ENCODE data around the gene CTNNA2. TPM values are rescaled to one million over a fixed set of nuclear protein-coding genes. Genes with fewer than 3 reads are reported as not detected.
"Not testable (repeated sequence)": the region's sequence is repeated elsewhere in the genome, so short reads cannot be mapped to it uniquely, and the experiment has no call there.

CTNNA2 gene
- total RNA-seq, 2 donors from 2014 or later: not detected

GRCh38 chr2:80199504-80199903 lies 686.7 kb downstream of the CTNNA2 start:
- no peak overlapping the region for H3K27ac Mint-ChIP-seq
- H3K9me3 Mint-ChIP-seq: peaks cover 20% of the 10 kb centered on the region
- no peak overlapping the region for H3K4me3 Mint-ChIP-seq
- H3K36me3 Mint-ChIP-seq (ENCODE audit: low read depth): no peaks in the 10 kb centered on the region
- no peaks in the 10 kb centered on the region for H3K4me1 Mint-ChIP-seq
- no peaks in the 10 kb centered on the region for H3K27me3 Mint-ChIP-seq
- no peak for ATAC-seq (replicated peaks)

GRCh38 chr2:80203929-80204328 lies 691.1 kb downstream of the CTNNA2 start:
- H3K36me3 Mint-ChIP-seq (ENCODE audit: low read depth); H3K27ac Mint-ChIP-seq; ATAC-seq (replicated peaks); H3K4me1 Mint-ChIP-seq; H3K27me3 Mint-ChIP-seq; H3K4me3 Mint-ChIP-seq: not testable (repeated sequence)
- peaks cover 24% of the 10 kb centered on the region for H3K9me3 Mint-ChIP-seq

GRCh38 chr2:80205498-80205897 lies 692.6 kb downstream of the CTNNA2 start:
- H3K27me3 Mint-ChIP-seq: no peaks in the 10 kb centered on the region
- H3K36me3 Mint-ChIP-seq (ENCODE audit: low read depth): no peaks in the 10 kb centered on the region
- no peak overlapping the region for H3K27ac Mint-ChIP-seq
- H3K4me1 Mint-ChIP-seq: no peaks in the 10 kb centered on the region
- ATAC-seq (replicated peaks): no peak
- H3K9me3 Mint-ChIP-seq: peaks cover 20% of the 10 kb centered on the region
- no peak overlapping the region for H3K4me3 Mint-ChIP-seq

- Mint-ChIP-seq H3K4me3 (no peak overlapping the region), H3K27ac (no peak overlapping the region), H3K36me3 (ENCODE audit: low read depth) (no peaks in the 10 kb centered on the region), H3K4me1 (no peaks in the 10 kb centered on the region), H3K27me3 (no peaks in the 10 kb centered on the region), H3K9me3 (peaks cover 9% of the 10 kb centered on the region)
- ATAC-seq (replicated peaks): no peak
Measured at GRCh38 chr2:80209458-80209857, 696.6 kb downstream of the CTNNA2 start.

GRCh38 chr2:80217446-80217845 lies 704.6 kb downstream of the CTNNA2 start:
- no peak overlapping the region for H3K4me3 Mint-ChIP-seq
- H3K4me1 Mint-ChIP-seq: no peaks in the 10 kb centered on the region
- H3K9me3 Mint-ChIP-seq: peaks cover 11% of the 10 kb centered on the region
- ATAC-seq (replicated peaks): no peak
- H3K27me3 Mint-ChIP-seq: no peaks in the 10 kb centered on the region
- H3K27ac Mint-ChIP-seq: no peak overlapping the region
- no peaks in the 10 kb centered on the region for H3K36me3 Mint-ChIP-seq (ENCODE audit: low read depth)

- no peaks in the 10 kb centered on the region for H3K4me1 Mint-ChIP-seq
- H3K9me3 Mint-ChIP-seq: peaks cover 10% of the 10 kb centered on the region
- no peaks in the 10 kb centered on the region for H3K27me3 Mint-ChIP-seq
- H3K36me3 Mint-ChIP-seq (ENCODE audit: low read depth): no peaks in the 10 kb centered on the region
- no peak overlapping the region for H3K27ac Mint-ChIP-seq
- H3K4me3 Mint-ChIP-seq: no peak overlapping the region
- no peak for ATAC-seq (replicated peaks)
Measured at GRCh38 chr2:80222644-80223043, 709.8 kb downstream of the CTNNA2 start.

- no peak overlapping the region for H3K27ac Mint-ChIP-seq
- no peak overlapping the region for H3K4me3 Mint-ChIP-seq
- H3K27me3 Mint-ChIP-seq: no peaks in the 10 kb centered on the region
- H3K9me3 Mint-ChIP-seq: peaks cover 9% of the 10 kb centered on the region
- no peaks in the 10 kb centered on the region for H3K36me3 Mint-ChIP-seq (ENCODE audit: low read depth)
- no peak for ATAC-seq (replicated peaks)
- no peaks in the 10 kb centered on the region for H3K4me1 Mint-ChIP-seq
Measured at GRCh38 chr2:80231421-80231820, 718.6 kb downstream of the CTNNA2 start.

GRCh38 chr2:80233333-80233732 lies 720.5 kb downstream of the CTNNA2 start:
- ATAC-seq (replicated peaks): no peak
- H3K4me3 Mint-ChIP-seq: no peak overlapping the region
- no peak overlapping the region for H3K27ac Mint-ChIP-seq
- peaks cover 4% of the 10 kb centered on the region for H3K9me3 Mint-ChIP-seq
- H3K27me3 Mint-ChIP-seq: no peaks in the 10 kb centered on the region
- H3K4me1 Mint-ChIP-seq: no peaks in the 10 kb centered on the region
- H3K36me3 Mint-ChIP-seq (ENCODE audit: low read depth): no peaks in the 10 kb centered on the region

GRCh38 chr2:80238692-80239469 lies 726.0 kb downstream of the CTNNA2 start:
- Mint-ChIP-seq H3K9me3 (peaks cover 4% of the 10 kb centered on the region), H3K4me1 (no peaks in the 10 kb centered on the region)
- no peak for ATAC-seq (replicated peaks)

GRCh38 chr2:80242355-80242910 lies 729.6 kb downstream of the CTNNA2 start:
- H3K27ac Mint-ChIP-seq: no peak overlapping the region
- H3K27me3 Mint-ChIP-seq: no peaks in the 10 kb centered on the region
- no peak overlapping the region for H3K4me3 Mint-ChIP-seq
- H3K9me3 Mint-ChIP-seq: no peaks in the 10 kb centered on the region
- ATAC-seq (replicated peaks): no peak
- no peaks in the 10 kb centered on the region for H3K4me1 Mint-ChIP-seq
- no peaks in the 10 kb centered on the region for H3K36me3 Mint-ChIP-seq (ENCODE audit: low read depth)

More at GRCh38 chr2:80238692-80239469, 726.0 kb downstream of the CTNNA2 start:
- Mint-ChIP-seq H3K4me3 (no peak overlapping the region), H3K36me3 (ENCODE audit: low read depth) (no peaks in the 10 kb centered on the region), H3K27ac (no peak overlapping the region), H3K27me3 (no peaks in the 10 kb centered on the region)

GRCh38 chr2:80244905-80245584 lies 732.2 kb downstream of the CTNNA2 start:
- ATAC-seq (replicated peaks): no peak
- Mint-ChIP-seq H3K27ac (no peak overlapping the region), H3K36me3 (ENCODE audit: low read depth) (no peaks in the 10 kb centered on the region), H3K9me3 (peaks cover 3% of the 10 kb centered on the region), H3K27me3 (no peaks in the 10 kb centered on the region), H3K4me3 (no peak overlapping the region), H3K4me1 (no peaks in the 10 kb centered on the region)

GRCh38 chr2:80246534-80246933 lies 733.7 kb downstream of the CTNNA2 start:
- H3K4me3 Mint-ChIP-seq: no peak overlapping the region
- H3K4me1 Mint-ChIP-seq: no peaks in the 10 kb centered on the region
- no peak for ATAC-seq (replicated peaks)
- H3K27ac Mint-ChIP-seq: no peak overlapping the region
- H3K27me3 Mint-ChIP-seq: no peaks in the 10 kb centered on the region
- H3K9me3 Mint-ChIP-seq: peaks cover 6% of the 10 kb centered on the region
- H3K36me3 Mint-ChIP-seq (ENCODE audit: low read depth): no peaks in the 10 kb centered on the region

GRCh38 chr2:80247339-80247738 lies 734.5 kb downstream of the CTNNA2 start:
- no peaks in the 10 kb centered on the region for H3K4me1 Mint-ChIP-seq
- no peak for ATAC-seq (replicated peaks)
- H3K9me3 Mint-ChIP-seq: peaks cover 8% of the 10 kb centered on the region
- no peaks in the 10 kb centered on the region for H3K36me3 Mint-ChIP-seq (ENCODE audit: low read depth)
- no peaks in the 10 kb centered on the region for H3K27me3 Mint-ChIP-seq
- H3K27ac Mint-ChIP-seq: no peak overlapping the region
- no peak overlapping the region for H3K4me3 Mint-ChIP-seq

GRCh38 chr2:80248146-80248545 lies 735.3 kb downstream of the CTNNA2 start:
- Mint-ChIP-seq H3K9me3 (peaks cover 9% of the 10 kb centered on the region), H3K4me1 (no peaks in the 10 kb centered on the region), H3K4me3 (no peak overlapping the region), H3K36me3 (ENCODE audit: low read depth) (no peaks in the 10 kb centered on the region), H3K27ac (no peak overlapping the region), H3K27me3 (no peaks in the 10 kb centered on the region)
- ATAC-seq (replicated peaks): no peak

Data from activated T-helper 17 cell treated with anti-CD3 and anti-CD28 coated beads, Interleukin-2, amount 50 U/mL, for 72 hours (primary cell).